Glomerular endothelial cell (primary cell): Measurements from ENCODE around the gene IFIT2. TPM values are rescaled to one million over a fixed set of nuclear protein-coding genes. Genes with fewer than 3 reads are reported as not detected.

Source experiments
- total RNA-seq: library from RNA; depleted of rRNA; stranded (reverse); fragments of >200 nt; gene quantifications from 2 replicates; pipeline ENCODE4 v1.2.3, GENCODE V29; 2015

The IFIT2 gene
- total RNA-seq, 1 donor from 2014 or later: 8.9 TPM

Other genes with a start within 250 kb of the IFIT2 start
- gene CH25H, start 94.7 kb upstream of the IFIT2 start, total RNA-seq: not detected in 2 replicates
- 53.1 and 62.1 TPM in 2 replicates for gene LIPA, start 50.3 kb upstream of the IFIT2 start, total RNA-seq
- 33.3 and 47.2 TPM in 2 replicates for gene IFIT3, start 26.0 kb downstream of the IFIT2 start, total RNA-seq
- gene IFIT1B, start 76.0 kb downstream of the IFIT2 start, total RNA-seq: not detected in 2 replicates
- 3.3 and 20.8 TPM in 2 replicates for gene IFIT1, start 90.6 kb downstream of the IFIT2 start, total RNA-seq
- gene IFIT5, start 112.5 kb downstream of the IFIT2 start, total RNA-seq: 14.3 and 22.5 TPM in 2 replicates
- 0.58 and 1.6 TPM in 2 replicates for gene SLC16A12, start 233.5 kb downstream of the IFIT2 start, total RNA-seq